Measurements from ENCODE around the gene KCNJ9. TPM values are rescaled to one million over a fixed set of nuclear protein-coding genes. Genes with fewer than 3 reads are reported as not detected.

Gene KCNJ9
- total RNA-seq, 1 experiment from 2014 or later: 0.09 TPM

GRCh38 chr1:160137216-160137862, 56.0 kb downstream of the KCNJ9 start:
- Mint-ChIP-seq H3K9me3 (no peaks in the 10 kb centered on the region), H3K36me3 (peaks cover 16% of the 10 kb centered on the region), H3K4me3 (no peak overlapping the region), H3K4me1 (peaks cover 5% of the 10 kb centered on the region; the same call in 1 of the 2 replicates), H3K27ac (no peak overlapping the region), H3K27me3 (ENCODE audit: low read depth) (no peaks in the 10 kb centered on the region)
- CTCF ChIA-PET: no interaction called here
- TF ChIP-seq ZNF232 (CRISPR knock-in tag; IDR thresholded peaks at IDR 0.05) (no peak), ZNF219 (CRISPR knock-in tag; IDR thresholded peaks at IDR 0.05; ENCODE audit: borderline replicate concordance) (no peak), ZNF671 (CRISPR knock-in tag; IDR thresholded peaks at IDR 0.05) (no peak), ATF2 (CRISPR knock-in tag; IDR thresholded peaks at IDR 0.05; ENCODE audit: borderline replicate concordance, low read depth) (no peak), IRF1 (CRISPR knock-in tag; IDR thresholded peaks at IDR 0.05) (no peak), ZNF281 (CRISPR knock-in tag; IDR thresholded peaks at IDR 0.05) (no peak), FOXJ3 (CRISPR knock-in tag; IDR thresholded peaks at IDR 0.05; ENCODE audit: borderline replicate concordance) (no peak), RORB (CRISPR knock-in tag; IDR thresholded peaks at IDR 0.05) (no peak), OVOL2 (CRISPR knock-in tag; IDR thresholded peaks at IDR 0.05; ENCODE audit: borderline replicate concordance) (no peak), ERG (CRISPR knock-in tag; IDR thresholded peaks at IDR 0.05) (no peak), ZBTB21 (CRISPR knock-in tag; IDR thresholded peaks at IDR 0.05; ENCODE audit: borderline replicate concordance) (no peak), KAT7 (CRISPR knock-in tag; IDR thresholded peaks at IDR 0.05; ENCODE audit: borderline replicate concordance) (no peak), NFATC4 (CRISPR knock-in tag; IDR thresholded peaks at IDR 0.05) (no peak), ZNF263 (CRISPR knock-in tag; IDR thresholded peaks at IDR 0.05; ENCODE audit: low read depth) (no peak)
- no peak for DNase-seq (ENCODE audit: low spot score)
- POLR2A ChIA-PET: no interaction called here
- ATAC-seq: no peak

- POLR2A ChIA-PET: no interaction called here
- Mint-ChIP-seq H3K27ac (no peak overlapping the region), H3K27me3 (ENCODE audit: low read depth) (no peaks in the 10 kb centered on the region), H3K9me3 (no peaks in the 10 kb centered on the region), H3K4me3 (no peak overlapping the region), H3K4me1 (peaks cover 4% of the 10 kb centered on the region), H3K36me3 (peaks cover 15% of the 10 kb centered on the region)
- ATAC-seq (no peak), DNase-seq (ENCODE audit: low spot score) (no peak)
- CTCF ChIA-PET: no interaction called here
- no peak for TF ChIP-seq ZNF416 (CRISPR knock-in tag; IDR thresholded peaks at IDR 0.05)
- TF ChIP-seq USF2 (CRISPR knock-in tag; IDR thresholded peaks at IDR 0.05): no peak
- no peak for TF ChIP-seq ELF4 (CRISPR knock-in tag; IDR thresholded peaks at IDR 0.05; ENCODE audit: low read depth)
- TF ChIP-seq ZNF425 (CRISPR knock-in tag; conservative IDR thresholded peaks at IDR 0.05): no peak
- TF ChIP-seq ATF2 (CRISPR knock-in tag; IDR thresholded peaks at IDR 0.05; ENCODE audit: borderline replicate concordance, low read depth): no peak
- TF ChIP-seq ATF6 (CRISPR knock-in tag; IDR thresholded peaks at IDR 0.05): no peak
- no peak for TF ChIP-seq ZNF219 (CRISPR knock-in tag; IDR thresholded peaks at IDR 0.05; ENCODE audit: borderline replicate concordance)
- no peak for TF ChIP-seq CDX4 (CRISPR knock-in tag; IDR thresholded peaks at IDR 0.05; ENCODE audit: borderline replicate concordance)
- no peak for TF ChIP-seq PRRX2 (CRISPR knock-in tag; IDR thresholded peaks at IDR 0.05)
Observed at GRCh38 chr1:160139840-160140239, 58.5 kb downstream of the KCNJ9 start.
